DND-41 (cell line): ENCODE data around the gene RAB4A.

Experiments
- CTCF ChIP-seq: IDR thresholded peaks from 2 replicates; pipeline ENCODE4 v1.5.1; 2012; ENCODE audit warnings: borderline replicate concordance, low read length, moderate library complexity, mild to moderate bottlenecking; ENCODE audit not compliant: poor library complexity, severe bottlenecking; ENCODE audit errors: extremely low read depth
- EZH2 ChIP-seq: IDR thresholded peaks from 3 replicates; pipeline ENCODE4 v1.6.1; 2012; ENCODE audit warnings: borderline replicate concordance, low read depth, mild to moderate bottlenecking, moderate library complexity, low read length, inconsistent platforms; ENCODE audit not compliant: severe bottlenecking

GRCh38 chr1:229310833-229311232 lies 39.9 kb downstream of the RAB4A start:
- TF ChIP-seq CTCF (no peak), EZH2 (no peak)
